OCI-LY7 (cell line): ENCODE results near the gene DTHD1.

Experiments used
- EZH2phosphoT487 ChIP-seq: fragments of 200-600 bp; sonication (generic); IDR thresholded peaks from 2 replicates; pipeline ENCODE4 v1.6.1; 2018; ENCODE audit warnings: low read depth, borderline replicate concordance, mild to moderate bottlenecking, mixed run types, antibody characterized with exemption, low read length, moderate library complexity, mixed read lengths
- TF ChIP-seq, protein P1 (sequence below): fragments of 200-600 bp; sonication (generic); conservative IDR thresholded peaks from 2 replicates; pipeline ENCODE4 v1.5.1; 2014; ENCODE audit warnings: mild to moderate bottlenecking, antibody characterized with exemption, low read length, moderate library complexity, mixed read lengths

DNA sequence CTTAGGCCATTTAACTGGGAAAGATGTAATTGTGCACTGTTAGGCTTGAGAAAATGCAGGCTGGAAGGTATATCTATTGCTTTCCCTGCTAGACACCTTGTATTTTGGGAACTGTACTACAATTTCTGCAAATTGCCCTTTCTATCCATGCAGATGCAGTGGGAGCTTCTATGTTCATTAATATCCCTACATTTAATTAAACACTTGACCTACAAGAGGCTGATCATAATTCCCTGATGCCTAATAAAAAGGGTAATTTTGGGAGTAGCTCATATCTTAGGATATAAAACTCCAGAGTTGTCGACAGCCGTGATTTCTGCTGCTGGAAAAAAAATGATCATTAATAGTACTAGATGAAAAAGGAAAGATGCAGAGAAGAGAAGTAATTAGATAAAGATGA is 19.7 kb downstream of the DTHD1 start:
- TF ChIP-seq, protein P1, sequence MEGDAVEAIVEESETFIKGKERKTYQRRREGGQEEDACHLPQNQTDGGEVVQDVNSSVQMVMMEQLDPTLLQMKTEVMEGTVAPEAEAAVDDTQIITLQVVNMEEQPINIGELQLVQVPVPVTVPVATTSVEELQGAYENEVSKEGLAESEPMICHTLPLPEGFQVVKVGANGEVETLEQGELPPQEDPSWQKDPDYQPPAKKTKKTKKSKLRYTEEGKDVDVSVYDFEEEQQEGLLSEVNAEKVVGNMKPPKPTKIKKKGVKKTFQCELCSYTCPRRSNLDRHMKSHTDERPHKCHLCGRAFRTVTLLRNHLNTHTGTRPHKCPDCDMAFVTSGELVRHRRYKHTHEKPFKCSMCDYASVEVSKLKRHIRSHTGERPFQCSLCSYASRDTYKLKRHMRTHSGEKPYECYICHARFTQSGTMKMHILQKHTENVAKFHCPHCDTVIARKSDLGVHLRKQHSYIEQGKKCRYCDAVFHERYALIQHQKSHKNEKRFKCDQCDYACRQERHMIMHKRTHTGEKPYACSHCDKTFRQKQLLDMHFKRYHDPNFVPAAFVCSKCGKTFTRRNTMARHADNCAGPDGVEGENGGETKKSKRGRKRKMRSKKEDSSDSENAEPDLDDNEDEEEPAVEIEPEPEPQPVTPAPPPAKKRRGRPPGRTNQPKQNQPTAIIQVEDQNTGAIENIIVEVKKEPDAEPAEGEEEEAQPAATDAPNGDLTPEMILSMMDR, result no peak
- no peak for TF ChIP-seq EZH2phosphoT487
